Uterus (tissue), 4 donors: Measurements from ENCODE around the gene CCDC137. TPM values are rescaled to one million over a fixed set of nuclear protein-coding genes. Genes with fewer than 3 reads are reported as not detected.
"Not testable (repeated sequence)": the region's sequence is repeated elsewhere in the genome, so short reads cannot be mapped to it uniquely, and the experiment has no call there.

Experiments used
- DNase-seq, 2 donors: peaks; one replicate each; pipeline ENCODE4 v3.0.0-alpha.2; 2019 to 2020
- H3K27ac ChIP-seq, 2 donors: fragments of 200-600 bp; sonication (generic); 1 replicate in 1 of 2; 2 replicates in 1 of 2; pipeline ENCODE4 v1.5.1; 2016 to 2018
- H3K27me3 ChIP-seq, 2 donors: fragments of 200-600 bp; sonication (generic); one replicate each; pipeline ENCODE4 v1.5.1; 2018 to 2019; ENCODE audit warnings: control low read depth in 1 of 2
- H3K36me3 ChIP-seq, 2 donors: fragments of 200-600 bp; sonication (generic); one replicate each; pipeline ENCODE4 v1.5.1; 2019; ENCODE audit warnings: control low read depth in 1 of 2
- H3K4me1 ChIP-seq, 2 donors: fragments of 200-600 bp; sonication (generic); one replicate each; pipeline ENCODE4 v1.5.1; 2018 to 2019; ENCODE audit warnings: control low read depth in 1 of 2
- H3K4me3 ChIP-seq, 2 donors: fragments of 200-600 bp; sonication (generic); 1 replicate in 1 of 2; 2 replicates in 1 of 2; pipeline ENCODE4 v1.5.1; 2018 to 2019; ENCODE audit warnings: mild to moderate bottlenecking in 1 of 2
- H3K9me3 ChIP-seq, 2 donors: fragments of 200-600 bp; sonication (generic); one replicate each; pipeline ENCODE4 v1.5.1; 2019; ENCODE audit warnings: control low read depth in 1 of 2
- CTCF ChIP-seq, 4 experiments: fragments of 200-600 bp in 2 of 4; fragments of 450-650 bp in 2 of 4; sonication (generic) in 2 of 4; IDR thresholded peaks; one replicate each; pipeline ENCODE4 v1.5.1; 2016 to 2019; ENCODE audit warnings: antibody characterized with exemption in 4 of 4, mild to moderate bottlenecking in 2 of 4, moderate library complexity in 1 of 4
- POLR2A ChIP-seq, 2 donors: fragments of 450-650 bp; IDR thresholded peaks; one replicate each; pipeline ENCODE4 v1.6.1; 2016; ENCODE audit warnings: antibody characterized with exemption in 2 of 2, mild to moderate bottlenecking in 1 of 2, moderate library complexity in 1 of 2
- intact Hi-C: fragments of 100-400 bp; cut with DNase I; formaldehyde crosslinking; loops from one replicate; pipeline ENCODE4 v1.15.1; 2023; ENCODE audit warnings: low total_unique reads
- total RNA-seq, 4 donors: library from RNA; depleted of rRNA in 3 of 4; stranded (reverse); fragments of >200 nt in 3 of 4; gene quantifications; one replicate each; pipeline versions ENCODE4 v1.1.0 to v1.2.4, GENCODE V29; 2014 to 2023
- donor health status: DM: yes; HTN: yes; CAD: no.

The CCDC137 gene
- total RNA-seq: 10 to 100 TPM in 1 of 4 donors, 1 to 10 TPM in 2, under 1 TPM in 1; 0.77 to 12.3 (median 3.9) TPM

GRCh38 chr17:81666342-81667191 is at the start of gene CCDC137, which contains the start of gene OXLD1:
Gene CCDC137 (plus strand): TSS chr17:81666737. CDS start chr17:81666767, 30 bp downstream.
Gene OXLD1 (minus strand): TSS chr17:81666605. CDS start chr17:81666577, 28 bp downstream.
- intact Hi-C loops: no loop called here
- H3K4me1 ChIP-seq: peaks cover 0 to 7% of the 10 kb centered on the region in 2 donors
- H3K27me3 ChIP-seq: no peaks in the 10 kb centered on the region
- DNase-seq: peak; percentile 95 to 96
- no peaks in the 10 kb centered on the region for H3K9me3 ChIP-seq
- H3K4me3 ChIP-seq: peak within 1 kb of the TSS; percentile 76 to 96
- TF ChIP-seq CTCF (IDR thresholded peaks at IDR 0.05) (no peak), POLR2A (IDR thresholded peaks at IDR 0.05) (peak; percentile 45 to 90)
- peak within 1 kb of the TSS; percentile 59 to 92 for H3K27ac ChIP-seq
- no peaks in the 10 kb centered on the region for H3K36me3 ChIP-seq

- DNase-seq: no peak
- Histone ChIP-seq H3K4me3 (no peak overlapping the region), H3K9me3 (no peaks in the 10 kb centered on the region), H3K4me1 (no peaks in the 10 kb centered on the region), H3K27ac (no peak overlapping the region), H3K27me3 (no peaks in the 10 kb centered on the region), H3K36me3 (no peaks in the 10 kb centered on the region)
- intact Hi-C loops: no loop called here
- TF ChIP-seq CTCF (IDR thresholded peaks at IDR 0.05) (no peak), POLR2A (IDR thresholded peaks at IDR 0.05) (no peak)
These were observed 49.7 kb upstream of the CCDC137 start for GRCh38 chr17:81616877-81617276.

- H3K4me3 ChIP-seq, intact Hi-C loops, DNase-seq, H3K27ac ChIP-seq, H3K9me3 ChIP-seq, H3K4me1 ChIP-seq, H3K27me3 ChIP-seq, H3K36me3 ChIP-seq: not testable (repeated sequence)
These were observed 48.2 kb upstream of the CCDC137 start for GRCh38 chr17:81618307-81618706.

GRCh38 chr17:81621494-81622130 is 44.9 kb upstream of the CCDC137 start:
- Histone ChIP-seq H3K4me3 (no peak overlapping the region), H3K4me1 (no peaks in the 10 kb centered on the region), H3K9me3 (no peaks in the 10 kb centered on the region), H3K36me3 (no peaks in the 10 kb centered on the region), H3K27me3 (no peaks in the 10 kb centered on the region), H3K27ac (no peak overlapping the region)
- TF ChIP-seq CTCF (IDR thresholded peaks at IDR 0.05): no peak
- DNase-seq: no peak
- intact Hi-C loops: no loop called here

- no peak for DNase-seq
- no peak overlapping the region for H3K27ac ChIP-seq
- H3K9me3 ChIP-seq: no peaks in the 10 kb centered on the region
- H3K4me1 ChIP-seq: peaks cover 0 to 8% of the 10 kb centered on the region in 2 donors
- H3K4me3 ChIP-seq: no peak overlapping the region
- intact Hi-C loops: no loop called here
- no peaks in the 10 kb centered on the region for H3K36me3 ChIP-seq
- no peak for TF ChIP-seq POLR2A (IDR thresholded peaks at IDR 0.05)
- no peak for TF ChIP-seq CTCF (IDR thresholded peaks at IDR 0.05)
- no peaks in the 10 kb centered on the region for H3K27me3 ChIP-seq
These were observed 36.3 kb upstream of the CCDC137 start for GRCh38 chr17:81630274-81630673.
